Trophoblast cell (in vitro differentiated cells and primary cell): ENCODE results near the gene CSNK2A1.
A peak's percentile ranks its signal among the peaks of the same experiment; 100 is the strongest.

Source experiments
- DNase-seq, 2 donors: peaks; one replicate each; pipeline ENCODE4 v3.0.0-alpha.2; 2016
- H2AFZ ChIP-seq: 2 replicates; pipeline ENCODE4 v1.6.1; 2013; ENCODE audit warnings: low read length, moderate library complexity, mild to moderate bottlenecking; ENCODE audit not compliant: insufficient read depth, poor library complexity
- H2AK5ac ChIP-seq: 2 replicates; pipeline ENCODE4 v1.6.1; 2013; ENCODE audit warnings: mild to moderate bottlenecking, low read length
- H2BK120ac ChIP-seq: 2 replicates; pipeline ENCODE4 v1.6.1; 2013; ENCODE audit warnings: low read length, mild to moderate bottlenecking, moderate library complexity; ENCODE audit not compliant: insufficient read depth, poor library complexity
- H2BK12ac ChIP-seq: 2 replicates; pipeline ENCODE4 v1.6.1; 2013; ENCODE audit warnings: mild to moderate bottlenecking, low read length, moderate library complexity
- H2BK5ac ChIP-seq: 2 replicates; pipeline ENCODE4 v1.6.1; 2013; ENCODE audit warnings: low read length, low read depth, moderate library complexity, mild to moderate bottlenecking; ENCODE audit not compliant: poor library complexity
- H3K14ac ChIP-seq: 2 replicates; pipeline ENCODE4 v1.6.1; 2013; ENCODE audit warnings: mild to moderate bottlenecking, low read length
- H3K18ac ChIP-seq: 2 replicates; pipeline ENCODE4 v1.6.1; 2013; ENCODE audit warnings: mild to moderate bottlenecking, low read length
- H3K23ac ChIP-seq: 2 replicates; pipeline ENCODE4 v1.6.1; 2013; ENCODE audit warnings: low read length
- H3K27ac ChIP-seq: 2 replicates; pipeline ENCODE4 v1.5.1; 2013; ENCODE audit warnings: low read depth, mild to moderate bottlenecking, inconsistent platforms, low read length, moderate library complexity
- H3K27me3 ChIP-seq: 2 replicates; pipeline ENCODE4 v1.6.1; 2013; ENCODE audit warnings: inconsistent platforms, mild to moderate bottlenecking, low read length, moderate library complexity; ENCODE audit not compliant: insufficient read depth
- H3K36me3 ChIP-seq, 2 experiments: 1 replicate in 1 of 2; 2 replicates in 1 of 2; pipeline ENCODE4 v1.6.1; 2013; ENCODE audit warnings: low read length in 2 of 2, mild to moderate bottlenecking in 2 of 2, moderate library complexity in 1 of 2; ENCODE audit not compliant: insufficient read depth in 2 of 2, control insufficient read depth in 1 of 2
- H3K4ac ChIP-seq: 2 replicates; pipeline ENCODE4 v1.6.1; 2013; ENCODE audit warnings: low read depth, mild to moderate bottlenecking, low read length, moderate library complexity
- H3K4me1 ChIP-seq, 2 experiments: 1 replicate in 1 of 2; 2 replicates in 1 of 2; pipeline ENCODE4 v1.6.1; 2013; ENCODE audit warnings: low read length in 2 of 2, mild to moderate bottlenecking in 2 of 2, moderate library complexity in 1 of 2; ENCODE audit not compliant: insufficient read depth in 2 of 2, control insufficient read depth in 1 of 2
- H3K4me2 ChIP-seq: 2 replicates; pipeline ENCODE4 v1.6.1; 2013; ENCODE audit warnings: inconsistent platforms, mild to moderate bottlenecking, low read length, moderate library complexity
- H3K4me3 ChIP-seq: 2 replicates; pipeline ENCODE4 v1.5.1; 2013; ENCODE audit warnings: mild to moderate bottlenecking, low read depth, low read length, inconsistent platforms
- H3K79me1 ChIP-seq: one replicate; pipeline ENCODE4 v1.6.1; 2013; ENCODE audit warnings: low read length
- H3K79me2 ChIP-seq: 2 replicates; pipeline ENCODE4 v1.6.1; 2013; ENCODE audit warnings: low read length, mild to moderate bottlenecking; ENCODE audit not compliant: control insufficient read depth, insufficient read depth, poor library complexity
- H3K9ac ChIP-seq: 2 replicates; pipeline ENCODE4 v1.6.1; 2013; ENCODE audit warnings: mild to moderate bottlenecking, low read length
- H3K9me3 ChIP-seq: 2 replicates; pipeline ENCODE4 v1.6.1; 2013; ENCODE audit warnings: low read depth, mild to moderate bottlenecking, control low read depth, inconsistent platforms, low read length; ENCODE audit not compliant: insufficient read depth
- H4K12ac ChIP-seq: 2 replicates; pipeline ENCODE4 v1.6.1; 2013; ENCODE audit warnings: low read depth, mild to moderate bottlenecking, low read length, moderate library complexity
- H4K8ac ChIP-seq: 2 replicates; pipeline ENCODE4 v1.6.1; 2013; ENCODE audit warnings: low read depth, mild to moderate bottlenecking, low read length, moderate library complexity
- H4K91ac ChIP-seq: one replicate; pipeline ENCODE4 v1.6.1; 2013; ENCODE audit warnings: low read depth, mild to moderate bottlenecking, low read length, moderate library complexity
- WGBS: extraction: QIAGEN DNeasy Blood & Tissue Kit; methylation state at CpG from one replicate; pipeline ENCODE4 v1.1.7; 2013; ENCODE audit warnings: missing lambda C conversion rate; ENCODE audit not compliant: insufficient read length, insufficient coverage; ENCODE audit errors: extremely low coverage; 5-methylcytosine and 5-hydroxymethylcytosine counted together

CSNK2A1 gene

GRCh38 chr20:537983-538382, 5.6 kb downstream of the CSNK2A1 start:
- DNase-seq: no peak
- Histone ChIP-seq H3K4me3 (no peak overlapping the region), H3K4me2 (no peak overlapping the region), H3K9me3 (no peaks in the 10 kb centered on the region), H3K79me1 (peaks cover under 1% of the 10 kb centered on the region), H3K4ac (peak overlapping the region; percentile 99), H3K27me3 (no peaks in the 10 kb centered on the region), H2AFZ (no peak overlapping the region), H3K14ac (no peak overlapping the region), H3K36me3 (peaks cover 0 to 4% of the 10 kb centered on the region in 2 experiments), H2BK12ac (no peak overlapping the region), H2AK5ac (no peak overlapping the region), H3K4me1 (peaks cover 0 to 10% of the 10 kb centered on the region in 2 experiments), H3K27ac (no peak overlapping the region), H2BK120ac (no peak overlapping the region), H2BK5ac (no peak overlapping the region), H3K79me2 (peaks cover 16% of the 10 kb centered on the region), H3K23ac (no peak overlapping the region), H4K12ac (no peak overlapping the region), H3K9ac (no peak overlapping the region), H3K18ac (no peak overlapping the region), H4K91ac (no peak overlapping the region), H4K8ac (no peak overlapping the region)
- WGBS: no CpG with 5 or more reads among the region's 6 CpGs

DNA sequence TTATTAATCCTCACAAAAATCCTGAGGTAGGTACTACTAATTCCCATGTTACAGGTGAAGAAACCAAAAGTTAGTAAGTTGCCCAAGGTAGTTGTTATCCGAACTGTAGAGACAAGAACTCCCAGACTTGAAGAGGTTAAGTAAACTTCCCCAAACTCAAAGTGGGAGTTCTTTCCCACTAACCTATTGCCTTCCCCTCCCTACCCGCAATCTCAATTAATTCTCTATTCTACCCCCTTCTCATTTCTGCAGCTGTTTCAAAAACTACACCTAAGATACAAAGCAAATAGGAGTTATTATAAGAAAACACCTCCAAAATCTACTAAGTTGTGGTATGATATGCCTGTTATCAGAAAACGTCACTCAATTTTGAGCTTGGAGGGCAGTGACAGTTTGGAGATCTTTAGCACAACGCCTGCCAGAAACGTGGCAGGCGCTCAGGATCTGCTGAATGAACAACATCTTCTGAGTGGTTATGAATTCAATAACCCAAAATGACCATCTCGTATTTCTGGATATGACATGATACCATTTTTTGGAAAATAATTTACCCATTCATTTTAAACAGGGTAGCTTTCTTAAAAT, 7.1 kb downstream of the CSNK2A1 start:
- no peak overlapping the region for H2AK5ac ChIP-seq
- no peak overlapping the region for H2BK12ac ChIP-seq
- no peak overlapping the region for H3K27ac ChIP-seq
- no peak overlapping the region for H3K14ac ChIP-seq
- H3K27me3 ChIP-seq: no peaks in the 10 kb centered on the region
- H4K8ac ChIP-seq: no peak overlapping the region
- H3K23ac ChIP-seq: no peak overlapping the region
- WGBS: 100% methylated on average over 1 of the region's 7 CpGs
- H2AFZ ChIP-seq: no peak overlapping the region
- peaks cover 0 to 4% of the 10 kb centered on the region in 2 experiments for H3K36me3 ChIP-seq
- H3K4me2 ChIP-seq: no peak overlapping the region
- H2BK120ac ChIP-seq: no peak overlapping the region
- H3K18ac ChIP-seq: no peak overlapping the region
- H2BK5ac ChIP-seq: no peak overlapping the region
- H3K4me3 ChIP-seq: no peak overlapping the region
- H3K4ac ChIP-seq: peak overlapping the region; percentile 86
- no peak overlapping the region for H3K9ac ChIP-seq
- no peaks in the 10 kb centered on the region for H3K79me1 ChIP-seq
- H3K79me2 ChIP-seq: peaks cover 8% of the 10 kb centered on the region
- no peak for DNase-seq
- H4K91ac ChIP-seq: no peak overlapping the region
- H4K12ac ChIP-seq: no peak overlapping the region
- H3K9me3 ChIP-seq: no peaks in the 10 kb centered on the region
- H3K4me1 ChIP-seq: peaks cover 0 to 5% of the 10 kb centered on the region in 2 experiments

DNA sequence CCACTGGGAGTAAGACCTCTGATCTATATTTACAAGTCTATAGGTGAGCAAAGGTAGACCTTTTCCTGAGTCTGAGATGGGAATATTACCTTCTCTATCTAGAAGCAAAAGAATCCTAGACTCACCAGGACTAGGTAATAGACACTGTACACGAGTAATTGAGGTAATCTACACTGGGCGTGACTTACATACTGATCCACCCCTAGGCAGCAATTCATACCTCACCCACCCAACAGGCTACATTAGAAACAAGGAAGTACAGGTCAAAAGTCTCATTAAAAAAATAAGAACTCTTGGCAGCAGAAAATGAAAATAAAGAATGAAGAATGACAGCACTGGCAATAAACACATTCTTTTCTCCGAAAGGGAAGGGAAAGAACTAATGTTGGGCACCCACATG, 7.6 kb downstream of the CSNK2A1 start:
- Histone ChIP-seq H3K27me3 (no peaks in the 10 kb centered on the region), H3K4ac (peak overlapping the region; percentile 75), H2BK120ac (no peak overlapping the region), H3K18ac (no peak overlapping the region), H3K4me1 (peaks cover 0 to 5% of the 10 kb centered on the region in 2 experiments), H3K27ac (no peak overlapping the region), H3K23ac (no peak overlapping the region), H4K12ac (no peak overlapping the region), H3K14ac (no peak overlapping the region), H3K9ac (no peak overlapping the region), H2AFZ (no peak overlapping the region), H3K79me2 (peaks cover 8% of the 10 kb centered on the region), H3K9me3 (no peaks in the 10 kb centered on the region), H3K79me1 (no peaks in the 10 kb centered on the region), H3K4me2 (no peak overlapping the region), H2BK12ac (no peak overlapping the region), H3K36me3 (peaks cover 0 to 4% of the 10 kb centered on the region in 2 experiments), H2AK5ac (no peak overlapping the region), H4K91ac (no peak overlapping the region), H3K4me3 (no peak overlapping the region), H4K8ac (no peak overlapping the region), H2BK5ac (no peak overlapping the region)
- DNase-seq: no peak
- WGBS: no CpG with 5 or more reads among the region's 3 CpGs

DNA sequence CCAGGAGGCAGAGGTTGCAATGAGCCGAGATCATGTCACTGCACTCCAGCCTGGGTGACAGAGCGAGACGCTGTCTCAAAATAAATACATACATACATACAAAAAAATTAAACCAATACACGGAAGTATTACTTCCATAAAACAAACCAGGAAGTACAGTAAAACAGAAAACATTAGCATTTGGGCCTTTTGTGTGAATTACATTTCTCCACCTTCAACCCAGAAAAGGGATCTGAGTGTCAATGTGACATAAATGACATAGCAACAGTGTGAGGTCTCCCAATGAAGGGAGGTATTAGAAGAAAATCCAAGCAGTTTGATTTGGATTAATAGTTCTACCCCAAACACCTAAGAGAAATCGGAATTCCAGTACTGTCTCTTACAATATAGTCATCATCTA, 10.1 kb downstream of the CSNK2A1 start:
- no peak overlapping the region for H4K8ac ChIP-seq
- H3K9me3 ChIP-seq: no peaks in the 10 kb centered on the region
- no CpG with 5 or more reads among the region's 5 CpGs for WGBS
- no peak overlapping the region for H4K91ac ChIP-seq
- no peaks in the 10 kb centered on the region for H3K4me1 ChIP-seq
- H3K36me3 ChIP-seq: peaks cover 4 to 5% of the 10 kb centered on the region in 2 experiments
- H4K12ac ChIP-seq: no peak overlapping the region
- H3K79me2 ChIP-seq: peaks cover 10% of the 10 kb centered on the region
- no peak overlapping the region for H3K4ac ChIP-seq
- no peak overlapping the region for H2BK120ac ChIP-seq
- no peak overlapping the region for H3K4me3 ChIP-seq
- H3K9ac ChIP-seq: no peak overlapping the region
- no peaks in the 10 kb centered on the region for H3K79me1 ChIP-seq
- no peak overlapping the region for H3K23ac ChIP-seq
- no peak overlapping the region for H2AFZ ChIP-seq
- H3K27me3 ChIP-seq: no peaks in the 10 kb centered on the region
- no peak overlapping the region for H2BK12ac ChIP-seq
- no peak overlapping the region for H3K27ac ChIP-seq
- H3K4me2 ChIP-seq: no peak overlapping the region
- no peak overlapping the region for H2BK5ac ChIP-seq
- no peak overlapping the region for H3K14ac ChIP-seq
- DNase-seq: no peak
- no peak overlapping the region for H2AK5ac ChIP-seq
- no peak overlapping the region for H3K18ac ChIP-seq
